ENCODE measurements around the gene ATAD2B.

DNA sequence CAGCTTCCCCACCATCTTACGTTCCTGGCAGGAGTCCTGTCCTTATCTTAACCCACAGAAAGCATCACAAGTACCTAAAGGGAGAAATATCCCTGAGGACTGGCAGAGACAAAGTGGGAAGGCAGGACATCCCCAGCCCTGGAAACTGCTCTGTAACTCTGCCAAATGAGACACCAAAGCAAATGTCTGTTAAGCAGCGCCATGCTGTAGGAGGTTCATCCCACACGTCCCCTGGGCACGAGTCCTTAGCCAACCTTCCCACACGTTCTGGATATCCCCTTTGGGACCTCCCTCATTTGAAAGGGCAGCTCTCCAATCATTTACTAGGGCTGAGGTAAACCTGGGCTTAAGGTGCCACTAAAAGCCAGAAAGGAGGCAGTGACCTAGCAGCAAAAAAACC is 207.2 kb downstream of the ATAD2B start:
- TF ChIP-seq, protein P1, sequence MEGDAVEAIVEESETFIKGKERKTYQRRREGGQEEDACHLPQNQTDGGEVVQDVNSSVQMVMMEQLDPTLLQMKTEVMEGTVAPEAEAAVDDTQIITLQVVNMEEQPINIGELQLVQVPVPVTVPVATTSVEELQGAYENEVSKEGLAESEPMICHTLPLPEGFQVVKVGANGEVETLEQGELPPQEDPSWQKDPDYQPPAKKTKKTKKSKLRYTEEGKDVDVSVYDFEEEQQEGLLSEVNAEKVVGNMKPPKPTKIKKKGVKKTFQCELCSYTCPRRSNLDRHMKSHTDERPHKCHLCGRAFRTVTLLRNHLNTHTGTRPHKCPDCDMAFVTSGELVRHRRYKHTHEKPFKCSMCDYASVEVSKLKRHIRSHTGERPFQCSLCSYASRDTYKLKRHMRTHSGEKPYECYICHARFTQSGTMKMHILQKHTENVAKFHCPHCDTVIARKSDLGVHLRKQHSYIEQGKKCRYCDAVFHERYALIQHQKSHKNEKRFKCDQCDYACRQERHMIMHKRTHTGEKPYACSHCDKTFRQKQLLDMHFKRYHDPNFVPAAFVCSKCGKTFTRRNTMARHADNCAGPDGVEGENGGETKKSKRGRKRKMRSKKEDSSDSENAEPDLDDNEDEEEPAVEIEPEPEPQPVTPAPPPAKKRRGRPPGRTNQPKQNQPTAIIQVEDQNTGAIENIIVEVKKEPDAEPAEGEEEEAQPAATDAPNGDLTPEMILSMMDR (IDR thresholded peaks at IDR 0.05 in 4 of 5, conservative IDR thresholded peaks at IDR 0.05 in 1 of 5) = no peak
- no peak for TF ChIP-seq POLR2A (IDR thresholded peaks at IDR 0.05)

Measured in gastrocnemius medialis (tissue), 4 donors.